GM12878 (cell line): Measurements from ENCODE around the gene TGFB1. TPM values are rescaled to one million over a fixed set of nuclear protein-coding genes. Genes with fewer than 3 reads are reported as not detected.

ENCODE experiments used
- ATAC-seq: fragments of 200-7000 bp; cut with Tn5 transposase; 3 replicates; pipeline ENCODE4 v1.9.1; 2020; ENCODE audit warnings: mild to moderate bottlenecking, moderate library complexity
- BruUV-seq: library from RNA; stranded (reverse); fragments of 400-500 nt; replicated peaks from 2 replicates; lab custom pipeline; 2021; lab: Mats Ljungman, UMichigan
- CTCF ChIA-PET: fragments of 300-600 bp; sonication (Branson Sonifier 250); formaldehyde crosslinking; extraction: SDS; loops from one replicate; lab custom pipeline; 2021; ENCODE audit warnings: inconsistent platforms; lab: Yijun Ruan, JAX
- POLR2A ChIA-PET: fragments of 350-600 bp; formaldehyde crosslinking; extraction: SDS; loops from one replicate; lab custom pipeline; 2021; ENCODE audit warnings: inconsistent platforms; lab: Charles Lee
- RAD21 ChIA-PET: fragments of 300-600 bp; sonication (Branson Sonifier 250); formaldehyde crosslinking; loops from one replicate; lab custom pipeline; 2023; ENCODE audit warnings: antibody characterized with exemption; ENCODE audit not compliant: unreplicated experiment; lab: Charles Lee
- SMC1A ChIA-PET: fragments of 300-600 bp; sonication (Branson Sonifier 250); formaldehyde crosslinking; loops from one replicate; lab custom pipeline; 2023; ENCODE audit not compliant: unreplicated experiment, uncharacterized antibody; lab: Charles Lee
- DNase-seq: peaks from one replicate; pipeline ENCODE4 v3.0.0-alpha.2; 2011; ENCODE audit warnings: low read depth, low spot score
- FAIRE-seq: peaks from 3 replicates; lab custom pipeline; 2011; peaks lifted over from hg19 to GRCh38; lab: Jason Lieb, UNC
- H2AFZ ChIP-seq: 2 replicates; pipeline ENCODE4 v1.6.0; 2011; ENCODE audit warnings: low read depth, low read length, control low read depth; ENCODE audit not compliant: control insufficient read depth
- H3K27ac ChIP-seq: 2 replicates; pipeline ENCODE4 v1.5.1; 2011; ENCODE audit warnings: control low read depth; ENCODE audit not compliant: control insufficient read depth, insufficient read depth
- H3K27me3 ChIP-seq, 2 experiments: replicated peaks in 1 of 2; 2 replicates each; pipeline versions ENCODE4 v1.6.0 to v1.6.1; 2011; ENCODE audit warnings: low read length in 1 of 2; ENCODE audit not compliant: control insufficient read depth in 2 of 2, insufficient read depth in 2 of 2
- H3K36me3 ChIP-seq, 2 experiments: 2 replicates each; pipeline ENCODE4 v1.5.1; 2011; ENCODE audit warnings: low read length in 1 of 2; ENCODE audit not compliant: control insufficient read depth in 2 of 2, insufficient read depth in 2 of 2
- H3K4me1 ChIP-seq: 2 replicates; pipeline ENCODE4 v1.6.1; 2011; ENCODE audit warnings: mild to moderate bottlenecking, low read length, moderate library complexity, mixed read lengths; ENCODE audit not compliant: control insufficient read depth, insufficient read depth
- H3K4me2 ChIP-seq: 2 replicates; pipeline ENCODE4 v1.6.0; 2011; ENCODE audit warnings: control low read depth; ENCODE audit not compliant: control insufficient read depth, insufficient read depth
- H3K4me3 ChIP-seq: fragments of 200-600 bp; sonication (generic); 2 replicates; pipeline ENCODE4 v1.5.1; 2016
- H3K79me2 ChIP-seq: 2 replicates; pipeline ENCODE4 v1.6.0; 2011; ENCODE audit warnings: low read length; ENCODE audit not compliant: control insufficient read depth, insufficient read depth
- H3K9ac ChIP-seq: 2 replicates; pipeline ENCODE4 v1.8.0; 2011; ENCODE audit warnings: low read length, control low read depth, mixed read lengths; ENCODE audit not compliant: control insufficient read depth, insufficient read depth
- H3K9me3 ChIP-seq: replicated peaks from 3 replicates; pipeline ENCODE4 v1.5.1; 2011; ENCODE audit warnings: mild to moderate bottlenecking, low read length; ENCODE audit not compliant: control insufficient read depth, insufficient read depth
- H4K20me1 ChIP-seq: 2 replicates; pipeline ENCODE4 v1.6.0; 2011; ENCODE audit not compliant: control insufficient read depth, insufficient read depth
- ATF7 ChIP-seq: fragments of 450-650 bp; IDR thresholded peaks from 2 replicates; pipeline ENCODE4 v1.6.1; 2016; ENCODE audit warnings: low read depth, mild to moderate bottlenecking
- BACH1 ChIP-seq: fragments of 450-650 bp; IDR thresholded peaks from 2 replicates; pipeline ENCODE4 v1.6.1; 2017; ENCODE audit warnings: mild to moderate bottlenecking, borderline replicate concordance
- CHD4 ChIP-seq: fragments of 200-600 bp; sonication (generic); IDR thresholded peaks from 2 replicates; pipeline ENCODE4 v1.6.1; 2016; ENCODE audit warnings: mild to moderate bottlenecking
- EP300 ChIP-seq, 2 experiments: fragments of 150-350 bp in 1 of 2; IDR thresholded peaks; 2 replicates each; pipeline ENCODE4 v1.6.1; 2011 to 2012; ENCODE audit warnings: low read depth in 2 of 2, low read length in 2 of 2, borderline replicate concordance in 1 of 2, improper control_type of control experiment in 1 of 2, inconsistent platforms in 1 of 2; ENCODE audit not compliant: control insufficient read depth in 1 of 2
- MEF2A ChIP-seq: IDR thresholded peaks from 2 replicates; pipeline ENCODE4 v1.6.1; 2011; ENCODE audit warnings: low read depth, mild to moderate bottlenecking, low read length, moderate library complexity; ENCODE audit not compliant: insufficient read depth
- MEF2B ChIP-seq: fragments of 450-650 bp; IDR thresholded peaks from 2 replicates; pipeline ENCODE4 v1.6.1; 2018; ENCODE audit warnings: mild to moderate bottlenecking, moderate library complexity; ENCODE audit not compliant: partially characterized antibody, poor library complexity, severe bottlenecking
- RBBP5 ChIP-seq: fragments of 200-600 bp; sonication (generic); conservative IDR thresholded peaks from 2 replicates; pipeline ENCODE4 v1.6.1; 2016
- YY1 ChIP-seq: IDR thresholded peaks from 2 replicates; pipeline ENCODE4 v1.6.1; 2011; ENCODE audit warnings: low read depth, mild to moderate bottlenecking, low read length
- ZBED1 ChIP-seq: IDR thresholded peaks from 2 replicates; pipeline ENCODE4 v1.6.1; 2016; ENCODE audit warnings: borderline replicate concordance
- ZNF274 ChIP-seq: IDR thresholded peaks from one replicate; pipeline ENCODE4 v1.8.0; 2011; ENCODE audit not compliant: insufficient read length, insufficient read depth
- ZNF384 ChIP-seq: IDR thresholded peaks from 2 replicates; pipeline ENCODE4 v1.6.1; 2012; ENCODE audit warnings: low read depth, mild to moderate bottlenecking, low read length, improper control_type of control experiment, borderline replicate concordance
- ZSCAN29 ChIP-seq: fragments of 450-650 bp; IDR thresholded peaks from 2 replicates; pipeline ENCODE4 v1.6.1; 2017; ENCODE audit warnings: mild to moderate bottlenecking, moderate library complexity
- WGBS: methylation state at CpG from one replicate; pipeline ENCODE4 v1.1.6; 2016; ENCODE audit warnings: low lambda C conversion rate; ENCODE audit not compliant: insufficient replicate concordance, insufficient coverage; ENCODE audit errors: missing lambda C conversion rate; 5-methylcytosine and 5-hydroxymethylcytosine counted together
- in situ Hi-C: fragments of 300-500 bp; cut with MboI; formaldehyde crosslinking; loops from 9 replicates; pipeline ENCODE4 v1.14.3; 2018; ENCODE audit warnings: mixed read lengths
- intact Hi-C: fragments of 100-400 bp; cut with micrococcal nuclease; formaldehyde crosslinking; loops from one replicate; pipeline ENCODE4 v1.14.2; 2022; ENCODE audit not compliant: unreplicated experiment
- polyA plus RNA-seq, 11 experiments: library from polyadenylated mRNA; depleted of rRNA in 4 of 11; unstranded in 6 of 11; stranded (reverse) in 5 of 11; fragments of >200 nt; fragmentation: Nextera tagmentation in 4 of 11; fragmentation: Illumina TruSeq in 1 of 11; extraction: Ambion mirVana in 4 of 11; extraction: Trizol in 1 of 11; gene quantifications; 1 replicate in 1 of 11; 2 replicates in 10 of 11; pipeline versions ENCODE4 v1.2.1 to v1.2.3, GENCODE V29; 2011 to 2016; ENCODE audit warnings: inconsistent platforms in 2 of 11, missing spikeins in 2 of 11, low read depth in 1 of 11
- total RNA-seq, 4 experiments: library from RNA; depleted of rRNA in 3 of 4; stranded (reverse); fragments of >200 nt in 3 of 4; fragmentation: Illumina TruSeq in 1 of 4; extraction: Trizol in 1 of 4; gene quantifications; 2 replicates each; pipeline versions ENCODE4 v1.2.1 to v1.2.3, GENCODE V29; 2013 to 2021
- TF ChIP-seq, protein P1 (sequence below): IDR thresholded peaks from 2 replicates; pipeline ENCODE4 v1.6.1; 2012; ENCODE audit warnings: low read depth, low read length, improper control_type of control experiment
- TF ChIP-seq, protein P2 (sequence below): fragments of 450-650 bp; formaldehyde crosslinking; IDR thresholded peaks from 2 replicates; pipeline ENCODE4 v1.4.0; 2022; ENCODE audit warnings: mild to moderate bottlenecking, moderate library complexity
- TF ChIP-seq, protein P3 (sequence below): IDR thresholded peaks from 2 replicates; pipeline ENCODE4 v1.6.1; 2012; ENCODE audit warnings: mild to moderate bottlenecking, low read depth, low read length

The TGFB1 gene
- total and polyA plus RNA-seq, 10 of the 15 experiments (the other 5 are each of a cell fraction or from before 2014, with no cell fraction given), result 0.23 to 120 (median 10.9) TPM

DNA sequence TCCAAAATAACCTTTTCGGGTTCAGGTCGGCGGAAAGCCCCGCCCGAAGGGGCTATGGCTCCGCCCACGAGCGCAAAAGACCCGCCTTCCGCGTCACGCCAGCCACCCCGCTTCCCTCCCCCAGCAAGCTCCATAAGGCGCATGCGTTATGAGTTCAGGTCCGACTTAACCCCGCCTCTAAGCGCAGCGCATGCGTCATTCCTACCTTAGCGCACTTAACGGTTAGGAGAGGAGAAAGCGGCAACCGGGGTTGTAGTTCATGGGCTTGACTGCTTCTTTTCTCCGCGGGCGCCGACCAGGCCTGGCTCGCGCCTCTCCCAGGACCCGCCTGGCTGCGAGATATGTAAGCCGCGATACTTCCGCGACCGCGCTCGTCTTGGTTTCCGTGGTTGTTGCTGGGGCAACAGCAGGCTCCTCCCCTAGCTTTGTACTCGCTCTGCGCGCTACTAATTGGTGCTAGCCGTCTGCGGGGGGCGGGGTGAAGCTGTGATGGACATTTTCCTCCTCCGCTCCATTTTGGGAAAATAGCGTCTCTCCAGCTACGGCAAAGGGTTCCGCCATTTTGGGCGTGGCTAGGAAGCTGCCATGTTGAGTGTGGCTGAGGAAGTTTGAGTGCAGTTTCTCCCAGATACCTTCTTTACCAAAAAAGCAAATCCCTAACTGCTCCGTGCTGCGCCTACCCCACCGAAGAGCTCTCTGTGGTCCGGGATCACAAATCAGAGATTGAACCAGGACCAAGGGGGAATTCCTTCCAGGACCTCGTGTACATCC lies 10.2 kb upstream of the TGFB1 start, which contains the start of gene B9D2:
Gene B9D2, minus strand, starts transcription at position 397 of the 771 bp plus-strand sequence. CDS start 630 bp downstream, outside the sequence.
- H3K4me1 ChIP-seq, result peaks cover 28% of the 10 kb centered on the region
- peak within 1 kb of the TSS; percentile 94 for H3K27ac ChIP-seq
- H3K4me3 ChIP-seq, result peak within 1 kb of the TSS; percentile 92
- intact Hi-C loops, result loop anchor here (2.0 kb wide), 1 partner anchor 33 kb away; the partner anchor contains the start of genes BCKDHA and EXOSC5
- DNase-seq (peak; percentile 94), ATAC-seq (peak; percentile 93), FAIRE-seq (peak; percentile 96)
- BruUV-seq, result TSS peak; percentile 91
- H3K79me2 ChIP-seq, result peaks cover 27% of the 10 kb centered on the region
- in situ Hi-C loops, result no loop called here
- no peaks in the 10 kb centered on the region for H3K9me3 ChIP-seq
- H3K36me3 ChIP-seq, result no peaks in the 10 kb centered on the region
- POLR2A ChIA-PET, result interaction anchor here (0.6 to 3.3 kb wide), 17 partner anchors 8 to 586 kb away, joined by 3 to 46 read pairs (median 5); partner anchors contain the start of genes HNRNPUL1 and TGFB1
- SMC1A ChIA-PET, result interaction anchor here (1.1 to 4.7 kb wide), 12 partner anchors 9 to 101 kb away, joined by 3 to 24 read pairs (median 6); partner anchors contain the start of genes DMAC2 and TMEM91
- no peaks in the 10 kb centered on the region for H3K27me3 ChIP-seq
- H4K20me1 ChIP-seq, result no peaks in the 10 kb centered on the region
- WGBS, result under 1% methylated on average over 56 of the region's 56 CpGs
- CTCF ChIA-PET, result interaction anchor here (0.6 to 9.3 kb wide), 21 partner anchors 10 to 1375 kb away, joined by 3 to 91 read pairs (median 3); partner anchors contain the start of genes DMAC2 and TGFB1
- peak within 1 kb of the TSS; percentile 85 for H2AFZ ChIP-seq
- RAD21 ChIA-PET, result interaction anchor here (0.5 to 4.3 kb wide), 18 partner anchors 8 to 1393 kb away, joined by 3 to 41 read pairs (median 4); partner anchors contain the start of genes DMAC2, HNRNPUL1, PSMC4 and TGFB1
- peak within 1 kb of the TSS; percentile 73 for H3K4me2 ChIP-seq
- peak within 1 kb of the TSS; percentile 97 for H3K9ac ChIP-seq
- TF ChIP-seq MEF2A, result no peak
- peak; percentile 100 for TF ChIP-seq YY1
- no peak for TF ChIP-seq ZSCAN29
- TF ChIP-seq, protein P1, sequence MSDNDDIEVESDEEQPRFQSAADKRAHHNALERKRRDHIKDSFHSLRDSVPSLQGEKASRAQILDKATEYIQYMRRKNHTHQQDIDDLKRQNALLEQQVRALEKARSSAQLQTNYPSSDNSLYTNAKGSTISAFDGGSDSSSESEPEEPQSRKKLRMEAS, result no peak
- TF ChIP-seq, protein P2, sequence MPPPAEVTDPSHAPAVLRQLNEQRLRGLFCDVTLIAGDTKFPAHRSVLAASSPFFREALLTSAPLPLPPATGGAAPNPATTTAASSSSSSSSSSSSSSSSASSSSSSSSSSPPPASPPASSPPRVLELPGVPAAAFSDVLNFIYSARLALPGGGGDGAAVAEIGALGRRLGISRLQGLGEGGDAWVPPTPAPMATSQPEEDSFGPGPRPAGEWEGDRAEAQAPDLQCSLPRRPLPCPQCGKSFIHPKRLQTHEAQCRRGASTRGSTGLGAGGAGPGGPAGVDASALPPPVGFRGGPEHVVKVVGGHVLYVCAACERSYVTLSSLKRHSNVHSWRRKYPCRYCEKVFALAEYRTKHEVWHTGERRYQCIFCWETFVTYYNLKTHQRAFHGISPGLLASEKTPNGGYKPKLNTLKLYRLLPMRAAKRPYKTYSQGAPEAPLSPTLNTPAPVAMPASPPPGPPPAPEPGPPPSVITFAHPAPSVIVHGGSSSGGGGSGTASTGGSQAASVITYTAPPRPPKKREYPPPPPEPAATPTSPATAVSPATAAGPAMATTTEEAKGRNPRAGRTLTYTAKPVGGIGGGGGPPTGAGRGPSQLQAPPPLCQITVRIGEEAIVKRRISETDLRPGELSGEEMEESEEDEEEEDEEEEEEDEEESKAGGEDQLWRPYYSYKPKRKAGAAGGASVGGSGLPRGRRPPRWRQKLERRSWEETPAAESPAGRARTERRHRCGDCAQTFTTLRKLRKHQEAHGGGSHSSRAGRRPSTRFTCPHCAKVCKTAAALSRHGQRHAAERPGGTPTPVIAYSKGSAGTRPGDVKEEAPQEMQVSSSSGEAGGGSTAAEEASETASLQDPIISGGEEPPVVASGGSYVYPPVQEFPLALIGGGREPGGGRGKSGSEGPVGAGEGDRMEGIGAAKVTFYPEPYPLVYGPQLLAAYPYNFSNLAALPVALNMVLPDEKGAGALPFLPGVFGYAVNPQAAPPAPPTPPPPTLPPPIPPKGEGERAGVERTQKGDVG (CRISPR knock-in tag), result no peak
- TF ChIP-seq CHD4, result no peak
- TF ChIP-seq BACH1, result peak; percentile 15; the same call in 1 of the 2 replicates
- TF ChIP-seq EP300 (IDR thresholded peaks at IDR 0.05; ENCODE audit: borderline replicate concordance in 1 of 2, control insufficient read depth in 1 of 2, low read depth in 2 of 2, low read length in 2 of 2), result no peak
- TF ChIP-seq ZNF384, result no peak
- TF ChIP-seq, protein P3, sequence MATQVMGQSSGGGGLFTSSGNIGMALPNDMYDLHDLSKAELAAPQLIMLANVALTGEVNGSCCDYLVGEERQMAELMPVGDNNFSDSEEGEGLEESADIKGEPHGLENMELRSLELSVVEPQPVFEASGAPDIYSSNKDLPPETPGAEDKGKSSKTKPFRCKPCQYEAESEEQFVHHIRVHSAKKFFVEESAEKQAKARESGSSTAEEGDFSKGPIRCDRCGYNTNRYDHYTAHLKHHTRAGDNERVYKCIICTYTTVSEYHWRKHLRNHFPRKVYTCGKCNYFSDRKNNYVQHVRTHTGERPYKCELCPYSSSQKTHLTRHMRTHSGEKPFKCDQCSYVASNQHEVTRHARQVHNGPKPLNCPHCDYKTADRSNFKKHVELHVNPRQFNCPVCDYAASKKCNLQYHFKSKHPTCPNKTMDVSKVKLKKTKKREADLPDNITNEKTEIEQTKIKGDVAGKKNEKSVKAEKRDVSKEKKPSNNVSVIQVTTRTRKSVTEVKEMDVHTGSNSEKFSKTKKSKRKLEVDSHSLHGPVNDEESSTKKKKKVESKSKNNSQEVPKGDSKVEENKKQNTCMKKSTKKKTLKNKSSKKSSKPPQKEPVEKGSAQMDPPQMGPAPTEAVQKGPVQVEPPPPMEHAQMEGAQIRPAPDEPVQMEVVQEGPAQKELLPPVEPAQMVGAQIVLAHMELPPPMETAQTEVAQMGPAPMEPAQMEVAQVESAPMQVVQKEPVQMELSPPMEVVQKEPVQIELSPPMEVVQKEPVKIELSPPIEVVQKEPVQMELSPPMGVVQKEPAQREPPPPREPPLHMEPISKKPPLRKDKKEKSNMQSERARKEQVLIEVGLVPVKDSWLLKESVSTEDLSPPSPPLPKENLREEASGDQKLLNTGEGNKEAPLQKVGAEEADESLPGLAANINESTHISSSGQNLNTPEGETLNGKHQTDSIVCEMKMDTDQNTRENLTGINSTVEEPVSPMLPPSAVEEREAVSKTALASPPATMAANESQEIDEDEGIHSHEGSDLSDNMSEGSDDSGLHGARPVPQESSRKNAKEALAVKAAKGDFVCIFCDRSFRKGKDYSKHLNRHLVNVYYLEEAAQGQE, result no peak
- TF ChIP-seq ZNF274, result no peak
- TF ChIP-seq ZBED1, result no peak
- TF ChIP-seq MEF2B, result peak; percentile 34
- peak; percentile 40; the same call in 1 of the 2 replicates for TF ChIP-seq ATF7
- TF ChIP-seq RBBP5, result no peak
